D341Med (cell line): ENCODE measurements around the gene PCSK5.

Experiments
- DNase-seq: peaks from one replicate; pipeline ENCODE4 v3.0.0; 2012; ENCODE audit warnings: low spot score

Gene PCSK5

GRCh38 chr9:76082057-76082456 is 191.6 kb downstream of the PCSK5 start:
- no peak for DNase-seq

- DNase-seq = no peak
Measured at GRCh38 chr9:76085596-76085995, 195.1 kb downstream of the PCSK5 start.

- DNase-seq = no peak
Measured at GRCh38 chr9:76086539-76086938, 196.1 kb downstream of the PCSK5 start.

DNA sequence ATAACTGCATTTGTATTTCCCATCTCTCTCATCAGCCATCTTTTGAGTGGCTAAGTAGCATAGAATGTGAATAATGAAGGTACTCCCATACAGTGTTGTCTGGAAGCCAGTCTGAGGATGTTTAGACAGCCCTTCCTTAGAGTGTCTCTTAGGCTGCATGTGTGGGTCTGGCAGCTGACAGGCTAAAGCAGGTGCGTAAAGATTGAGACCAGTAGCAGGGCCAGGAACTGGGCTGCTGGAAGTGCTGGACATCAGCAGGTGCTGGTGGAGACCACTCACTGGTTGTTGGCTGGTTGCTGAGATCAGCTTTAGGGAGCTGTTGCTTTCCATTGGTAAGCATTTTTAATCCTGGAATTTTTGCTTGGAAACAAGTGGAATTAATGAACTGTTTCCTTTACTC is 197.5 kb downstream of the PCSK5 start:
- DNase-seq = no peak

GRCh38 chr9:76090330-76090729 is 199.9 kb downstream of the PCSK5 start:
- DNase-seq = no peak

GRCh38 chr9:76090909-76091308 is 200.4 kb downstream of the PCSK5 start:
- DNase-seq = no peak

GRCh38 chr9:76092572-76092971 is 202.1 kb downstream of the PCSK5 start:
- no peak for DNase-seq

- DNase-seq = no peak
Measured at GRCh38 chr9:76095585-76095984, 205.1 kb downstream of the PCSK5 start.

- DNase-seq = no peak
Measured at GRCh38 chr9:76099516-76099915, 209.0 kb downstream of the PCSK5 start.

DNA sequence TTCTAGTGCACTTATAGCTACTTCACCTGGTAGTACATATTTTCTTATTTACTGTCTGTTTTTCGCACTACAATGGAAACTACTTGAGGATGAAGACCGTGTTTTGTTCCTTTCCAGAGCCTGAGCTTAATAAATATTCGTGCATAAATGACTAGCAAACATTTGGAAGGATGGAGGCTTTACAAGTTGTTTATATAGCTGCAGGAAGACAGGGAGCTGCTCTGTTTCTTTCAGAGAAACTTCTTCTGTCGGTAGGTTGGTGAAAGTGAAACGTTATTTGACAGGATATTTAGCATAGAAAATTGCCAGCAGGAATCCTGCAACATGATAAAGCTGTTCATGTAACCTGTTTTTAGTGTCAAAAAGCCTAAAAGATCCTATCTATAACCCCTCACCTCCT is 210.6 kb downstream of the PCSK5 start:
- no peak for DNase-seq

DNA sequence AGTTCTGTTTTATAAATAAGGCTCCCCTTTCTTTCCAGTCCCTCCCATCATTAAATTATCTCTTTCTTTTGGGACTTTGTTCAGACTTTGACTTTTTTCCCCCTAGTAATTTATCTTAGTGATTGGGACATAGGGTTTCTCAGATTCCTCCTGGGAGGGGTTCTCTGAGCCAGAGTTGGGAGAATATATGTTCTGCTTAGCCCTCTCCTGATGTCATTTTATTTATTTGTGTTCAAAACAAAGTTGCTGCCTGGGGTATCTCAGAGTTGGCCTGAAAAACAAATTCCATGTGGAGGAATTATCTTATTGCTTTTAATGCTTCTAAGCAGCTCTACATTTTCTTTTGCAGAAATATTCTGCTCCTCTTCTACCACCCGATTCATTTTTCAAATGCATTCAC is 211.0 kb downstream of the PCSK5 start:
- DNase-seq = no peak

DNA sequence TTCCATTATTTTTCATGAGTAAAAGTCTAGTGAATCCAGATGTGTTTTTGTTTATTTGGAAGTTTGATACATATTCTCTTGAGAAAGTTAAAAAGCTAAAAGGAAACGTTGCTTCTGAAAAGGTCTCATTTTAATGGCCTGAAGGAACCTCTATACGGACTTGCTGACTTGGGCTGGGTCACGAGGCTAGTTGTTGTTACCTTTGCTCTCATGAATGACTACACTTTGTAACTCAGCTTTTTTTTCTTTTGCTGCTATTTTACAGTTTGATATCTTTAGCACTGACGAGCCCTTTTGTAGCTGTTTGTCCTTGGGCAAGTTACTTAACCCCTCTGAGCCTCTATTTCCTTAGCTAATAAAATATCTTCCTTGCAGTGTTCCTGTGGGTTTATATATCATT is 211.5 kb downstream of the PCSK5 start:
- no peak for DNase-seq

- no peak for DNase-seq
Measured at GRCh38 chr9:76103531-76104315, 213.2 kb downstream of the PCSK5 start.

DNA sequence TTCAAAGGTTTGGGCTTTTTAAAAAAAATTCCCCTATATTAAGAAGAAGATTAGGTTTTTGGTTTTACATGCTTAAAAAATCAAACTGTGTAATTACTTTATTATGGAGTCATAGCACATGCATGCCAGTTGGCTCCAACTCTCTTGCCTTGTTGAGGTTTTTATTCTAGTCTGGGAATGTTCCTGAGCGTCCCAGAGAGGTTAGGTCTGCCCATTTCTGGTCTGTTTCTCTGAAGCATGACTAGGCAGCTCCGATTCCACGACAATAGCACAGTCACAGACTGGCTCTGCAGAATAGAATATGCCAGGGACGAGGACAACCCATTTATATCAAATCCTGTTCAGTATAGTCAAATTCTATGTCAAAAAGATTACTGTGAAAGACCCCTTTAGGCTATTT is 217.0 kb downstream of the PCSK5 start:
- no peak for DNase-seq

GRCh38 chr9:76109953-76110352 is 219.5 kb downstream of the PCSK5 start:
- no peak for DNase-seq

GRCh38 chr9:76112151-76112550 is 221.7 kb downstream of the PCSK5 start:
- DNase-seq = no peak

- DNase-seq = no peak
Measured at GRCh38 chr9:76114144-76114543, 223.7 kb downstream of the PCSK5 start.

GRCh38 chr9:76115396-76115795 is 224.9 kb downstream of the PCSK5 start:
- no peak for DNase-seq

DNA sequence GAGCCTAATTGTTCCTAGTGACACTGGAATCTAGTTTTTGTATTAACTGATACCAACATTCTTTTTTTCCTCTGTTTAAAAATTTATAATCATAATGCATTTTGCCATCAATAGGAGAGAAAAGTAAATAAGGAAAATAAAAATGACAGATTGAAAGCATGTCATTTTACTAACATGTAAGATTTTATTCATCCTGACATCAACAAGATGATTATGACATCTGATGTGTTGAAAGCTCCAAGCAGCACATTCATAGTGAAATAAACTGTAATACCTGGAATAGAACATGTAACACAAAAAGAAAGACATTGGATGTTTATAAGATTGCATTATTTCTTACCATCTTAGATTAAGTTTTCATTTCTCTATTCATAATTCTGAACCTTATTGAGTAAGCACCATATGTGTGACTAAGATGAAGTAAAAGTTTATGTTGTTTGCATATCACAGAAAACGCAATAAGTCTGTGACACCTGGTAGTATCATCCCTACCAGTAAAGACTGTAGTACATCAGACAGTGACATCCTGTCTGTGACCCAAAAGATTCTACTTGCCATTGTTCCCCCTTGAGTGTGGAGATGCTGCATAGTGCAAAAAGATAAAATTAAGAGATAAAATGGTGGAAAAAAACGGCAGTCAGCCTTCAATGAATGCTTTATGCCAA is 225.6 kb downstream of the PCSK5 start:
- no peak for DNase-seq

DNA sequence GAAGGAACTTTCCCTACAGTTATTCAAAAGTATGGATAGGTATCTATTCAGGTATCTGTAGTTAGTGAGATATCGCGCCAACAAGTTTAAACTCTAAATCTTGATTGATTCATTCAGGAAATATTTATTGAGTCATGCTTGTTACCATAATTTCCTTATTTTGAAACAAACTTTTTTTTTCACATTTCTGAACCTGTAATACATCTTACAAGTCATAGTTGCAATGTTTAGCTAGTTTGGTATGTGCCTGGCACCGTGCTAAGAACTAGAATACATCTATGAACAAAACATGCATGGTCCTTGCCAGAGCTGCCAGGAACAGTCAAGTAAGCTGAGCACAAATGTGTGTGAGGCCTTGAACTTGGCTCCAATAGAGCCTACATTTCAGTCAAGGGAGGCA is 226.4 kb downstream of the PCSK5 start:
- no peak for DNase-seq

GRCh38 chr9:76127637-76128036 is 237.2 kb downstream of the PCSK5 start:
- DNase-seq = no peak

DNA sequence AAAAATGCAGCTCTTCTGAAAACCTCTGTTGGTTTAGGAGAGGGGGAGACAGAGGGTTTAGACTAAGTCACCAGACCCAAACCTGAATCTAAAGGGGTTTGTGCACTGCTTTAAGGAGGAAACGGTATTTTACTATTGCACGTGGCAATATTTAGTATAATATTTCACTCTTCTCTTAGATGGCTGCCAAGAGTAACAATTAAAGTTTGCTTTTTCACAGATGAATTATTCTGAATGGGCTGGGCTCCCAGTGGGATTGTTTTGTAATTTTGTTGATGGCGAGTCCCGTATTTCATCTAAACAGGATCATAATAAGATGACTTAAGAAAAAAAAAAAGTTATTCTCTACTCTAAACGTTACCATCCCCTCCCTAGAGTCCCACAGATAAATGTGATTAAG is 245.4 kb downstream of the PCSK5 start:
- no peak for DNase-seq

- no peak for DNase-seq
Measured at GRCh38 chr9:76136986-76137385, 246.5 kb downstream of the PCSK5 start.

- no peak for DNase-seq
Measured at GRCh38 chr9:76137931-76138330, 247.5 kb downstream of the PCSK5 start.
